ENCODE results near the gene TTC28. TPM values are rescaled to one million over a fixed set of nuclear protein-coding genes. Genes with fewer than 3 reads are reported as not detected.

Gene TTC28
- total RNA-seq, 4 donors from 2014 or later: 35.1 to 138 (median 50.8) TPM

DNA sequence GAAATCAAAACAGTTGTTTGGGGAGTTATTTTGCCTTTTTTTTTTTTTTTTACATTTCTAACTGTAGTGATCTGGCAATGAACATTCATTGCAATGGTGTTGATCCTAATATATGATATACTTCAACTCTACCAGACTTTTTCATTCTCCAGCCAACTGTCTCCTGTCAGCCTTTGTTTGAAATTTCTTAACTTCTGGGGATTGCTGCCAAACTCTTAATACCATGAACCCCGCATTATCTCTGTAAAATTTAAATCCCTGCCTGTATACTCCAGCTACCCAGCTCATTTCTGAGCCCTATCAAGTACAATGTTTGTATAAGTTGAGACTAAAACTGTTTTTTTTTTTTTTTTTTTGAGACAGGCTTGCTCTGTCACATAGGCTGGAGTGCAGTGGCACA is 280.7 kb downstream of the TTC28 start:
- TF ChIP-seq, protein P1, sequence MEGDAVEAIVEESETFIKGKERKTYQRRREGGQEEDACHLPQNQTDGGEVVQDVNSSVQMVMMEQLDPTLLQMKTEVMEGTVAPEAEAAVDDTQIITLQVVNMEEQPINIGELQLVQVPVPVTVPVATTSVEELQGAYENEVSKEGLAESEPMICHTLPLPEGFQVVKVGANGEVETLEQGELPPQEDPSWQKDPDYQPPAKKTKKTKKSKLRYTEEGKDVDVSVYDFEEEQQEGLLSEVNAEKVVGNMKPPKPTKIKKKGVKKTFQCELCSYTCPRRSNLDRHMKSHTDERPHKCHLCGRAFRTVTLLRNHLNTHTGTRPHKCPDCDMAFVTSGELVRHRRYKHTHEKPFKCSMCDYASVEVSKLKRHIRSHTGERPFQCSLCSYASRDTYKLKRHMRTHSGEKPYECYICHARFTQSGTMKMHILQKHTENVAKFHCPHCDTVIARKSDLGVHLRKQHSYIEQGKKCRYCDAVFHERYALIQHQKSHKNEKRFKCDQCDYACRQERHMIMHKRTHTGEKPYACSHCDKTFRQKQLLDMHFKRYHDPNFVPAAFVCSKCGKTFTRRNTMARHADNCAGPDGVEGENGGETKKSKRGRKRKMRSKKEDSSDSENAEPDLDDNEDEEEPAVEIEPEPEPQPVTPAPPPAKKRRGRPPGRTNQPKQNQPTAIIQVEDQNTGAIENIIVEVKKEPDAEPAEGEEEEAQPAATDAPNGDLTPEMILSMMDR (IDR thresholded peaks at IDR 0.05): no peak
- no peak for TF ChIP-seq EP300 (IDR thresholded peaks at IDR 0.05)
- TF ChIP-seq POLR2AphosphoS5 (IDR thresholded peaks at IDR 0.05): no peak
- TF ChIP-seq POLR2A (IDR thresholded peaks at IDR 0.05): no peak
- Histone ChIP-seq H3K27ac (no peak overlapping the region), H3K36me3 (no peaks in the 10 kb centered on the region), H3K27me3 (no peaks in the 10 kb centered on the region), H3K4me1 (peaks cover 5 to 32% (median 11%) of the 10 kb centered on the region in 3 donors), H3K4me3 (no peak overlapping the region), H3K9me3 (no peaks in the 10 kb centered on the region)
- WGBS, 2 donors (ENCODE audit: low coverage in 1 of 2): 50 to 56% methylated on average over 1 of the region's 1 CpG
- ATAC-seq: no peak

DNA sequence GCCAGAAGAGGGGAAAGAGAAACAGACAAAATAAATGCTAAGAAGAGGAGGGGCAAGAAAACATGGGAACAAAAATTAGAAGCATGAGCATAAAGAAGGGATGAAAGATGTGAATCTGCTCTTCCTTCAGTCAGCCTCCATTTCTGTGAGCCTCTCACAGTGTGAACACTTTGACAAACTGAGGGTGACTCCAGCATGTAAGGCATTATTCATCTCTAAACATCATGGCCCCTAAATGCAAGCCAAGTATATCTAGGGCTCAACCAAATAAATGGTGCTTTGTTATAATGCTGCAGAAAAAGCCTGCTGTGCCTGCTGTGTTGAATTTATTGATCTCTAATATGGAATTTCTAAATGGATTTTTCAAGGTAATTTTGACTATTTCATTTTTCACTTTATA is 281.3 kb downstream of the TTC28 start:
- Histone ChIP-seq H3K4me3 (no peak overlapping the region), H3K9me3 (no peaks in the 10 kb centered on the region), H3K36me3 (no peaks in the 10 kb centered on the region), H3K4me1 (peaks cover 5 to 32% (median 11%) of the 10 kb centered on the region in 3 donors), H3K27ac (no peak overlapping the region), H3K27me3 (no peaks in the 10 kb centered on the region)
- ATAC-seq: no peak
- TF ChIP-seq POLR2AphosphoS5 (IDR thresholded peaks at IDR 0.05): no peak
- TF ChIP-seq, protein P1 (IDR thresholded peaks at IDR 0.05): no peak
- TF ChIP-seq POLR2A (IDR thresholded peaks at IDR 0.05): no peak
- no peak for TF ChIP-seq EP300 (IDR thresholded peaks at IDR 0.05)

DNA sequence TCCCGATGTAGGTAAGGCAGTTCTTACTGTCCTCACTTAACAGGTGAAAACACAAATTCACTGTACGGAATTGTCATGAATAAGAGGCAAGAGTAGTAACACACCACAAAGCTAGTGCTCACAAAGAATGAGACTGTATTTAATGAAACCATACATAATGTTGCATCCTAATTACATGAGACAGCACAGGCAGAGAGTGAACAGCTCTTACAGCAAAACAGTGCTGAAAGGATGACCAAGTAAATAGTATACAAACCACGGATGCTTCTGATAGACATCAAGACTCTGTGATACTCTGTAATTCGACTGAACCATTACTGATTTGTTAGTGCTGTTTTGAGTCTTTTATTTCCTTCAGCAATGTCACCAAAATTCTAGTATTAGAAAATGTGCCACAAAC is 282.3 kb downstream of the TTC28 start:
- Histone ChIP-seq H3K4me3 (no peak overlapping the region), H3K27ac (no peak overlapping the region), H3K36me3 (no peaks in the 10 kb centered on the region), H3K9me3 (no peaks in the 10 kb centered on the region), H3K27me3 (no peaks in the 10 kb centered on the region), H3K4me1 (peaks cover 5 to 32% (median 11%) of the 10 kb centered on the region in 3 donors)
- no peak for ATAC-seq
- TF ChIP-seq, protein P1 (IDR thresholded peaks at IDR 0.05): no peak
- TF ChIP-seq EP300 (IDR thresholded peaks at IDR 0.05) (no peak), POLR2A (IDR thresholded peaks at IDR 0.05) (no peak), POLR2AphosphoS5 (IDR thresholded peaks at IDR 0.05) (no peak)
- 73 to 76% methylated on average over 3 to 4 of the region's 4 CpGs for WGBS, 2 donors (ENCODE audit: low coverage in 1 of 2)

DNA sequence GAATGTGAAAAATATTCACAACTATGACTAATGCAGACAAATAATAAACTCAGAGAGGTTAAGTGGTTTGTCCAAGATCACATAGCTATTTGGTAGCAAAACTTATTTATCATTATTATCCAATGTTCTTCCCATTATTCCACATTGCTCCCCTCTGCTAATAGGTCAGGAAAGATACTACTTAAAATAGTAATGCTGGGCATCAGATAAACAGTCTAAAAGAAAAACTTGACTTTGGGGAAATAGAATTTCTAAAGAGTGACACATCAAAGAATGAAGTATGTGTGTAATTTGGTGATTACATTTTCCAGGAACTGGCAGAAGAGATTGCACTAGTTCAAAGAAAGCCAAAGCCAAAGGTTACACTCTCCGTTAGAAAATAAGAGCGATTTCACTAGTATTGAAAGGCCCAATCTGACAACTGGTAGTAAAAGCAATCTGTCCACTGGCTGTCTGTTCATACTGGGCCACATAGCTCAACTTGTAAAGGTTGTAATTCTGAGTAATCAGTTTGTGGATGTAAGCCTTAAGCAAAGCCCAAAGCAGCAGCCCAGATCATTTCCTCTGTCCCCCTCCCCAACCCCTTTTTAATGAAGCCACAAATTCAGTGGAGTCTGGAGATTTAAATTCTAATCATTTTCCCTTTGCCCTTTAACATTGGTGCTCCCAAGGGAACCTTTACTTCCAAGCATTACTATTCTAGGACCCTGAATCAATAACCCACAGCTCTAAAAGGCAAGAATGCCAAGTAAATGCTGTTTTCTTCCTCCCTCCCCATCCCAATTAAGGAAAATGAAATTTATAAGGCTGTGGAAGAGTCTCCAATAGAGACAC is 283.5 kb downstream of the TTC28 start:
- WGBS, 2 donors (ENCODE audit: low coverage in 1 of 2): 20 to 22% methylated on average over 1 to 2 of the region's 2 CpGs
- TF ChIP-seq POLR2A (IDR thresholded peaks at IDR 0.05) (no peak), POLR2AphosphoS5 (IDR thresholded peaks at IDR 0.05) (peak; percentile 38)
- peak; percentile 46 for ATAC-seq

DNA sequence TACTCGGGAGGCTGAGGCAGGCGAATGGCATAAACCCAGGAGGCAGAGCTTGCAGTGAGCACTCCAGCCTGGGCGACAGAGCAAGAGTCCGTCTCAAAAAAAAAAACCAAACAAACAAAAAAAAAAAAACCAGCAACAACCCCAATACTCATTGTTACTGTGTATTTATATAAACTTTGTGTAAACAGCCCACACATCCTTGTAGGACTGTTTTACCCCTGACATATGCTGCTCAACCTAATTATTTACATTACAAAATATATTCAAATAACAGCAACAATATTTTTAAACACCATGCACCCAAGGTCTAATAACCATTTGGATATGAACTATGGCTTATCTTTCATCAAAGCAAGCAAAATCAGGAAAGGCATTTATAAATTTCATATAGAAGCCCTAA is 284.1 kb downstream of the TTC28 start:
- no peaks in the 10 kb centered on the region for H3K9me3 ChIP-seq
- no peaks in the 10 kb centered on the region for H3K27me3 ChIP-seq
- H3K36me3 ChIP-seq: no peaks in the 10 kb centered on the region
- ATAC-seq: no peak
- WGBS, 2 donors (ENCODE audit: low coverage in 1 of 2): 95% methylated on average over 4 of the region's 4 CpGs; no CpG with 5 or more reads in 1 of the 2 donors
- H3K4me3 ChIP-seq: no peak overlapping the region
- H3K27ac ChIP-seq: no peak overlapping the region
- H3K4me1 ChIP-seq: peaks cover 5 to 32% (median 11%) of the 10 kb centered on the region in 3 donors
- TF ChIP-seq EP300 (IDR thresholded peaks at IDR 0.05): no peak
- no peak for TF ChIP-seq POLR2AphosphoS5 (IDR thresholded peaks at IDR 0.05)
- TF ChIP-seq, protein P1 (IDR thresholded peaks at IDR 0.05): no peak
- TF ChIP-seq POLR2A (IDR thresholded peaks at IDR 0.05): no peak

More for the DNA sequence above, 283.5 kb downstream of the TTC28 start:
- Histone ChIP-seq H3K4me1 (peaks cover 5 to 32% (median 11%) of the 10 kb centered on the region in 3 donors), H3K27me3 (no peaks in the 10 kb centered on the region), H3K36me3 (no peaks in the 10 kb centered on the region), H3K9me3 (no peaks in the 10 kb centered on the region), H3K27ac (no peak overlapping the region), H3K4me3 (no peak overlapping the region)

Data from gastroesophageal sphincter (tissue), 4 donors.